CD8-positive, alpha-beta memory T cell (primary cell): ENCODE results near the gene GMDS. TPM values are rescaled to one million over a fixed set of nuclear protein-coding genes. Genes with fewer than 3 reads are reported as not detected.
A peak's percentile ranks its signal among the peaks of the same experiment; 100 is the strongest.

ENCODE experiments used
- CTCF ChIA-PET: fragments of 350-600 bp; sonication (Branson Sonifier 250); formaldehyde crosslinking; loops from one replicate; lab custom pipeline; 2021; ENCODE audit warnings: antibody characterized with exemption; lab: Charles Lee
- POLR2A ChIA-PET: fragments of 350-600 bp; sonication (Branson Sonifier 250); formaldehyde crosslinking; loops from one replicate; lab custom pipeline; 2021; ENCODE audit warnings: antibody characterized with exemption; lab: Charles Lee
- DNase-seq, 5 donors: peaks; one replicate each; pipeline versions ENCODE4 v3.0.0 to v3.0.0-alpha.2; 2020 to 2022; ENCODE audit warnings: mixed read lengths in 1 of 5
- H3K27ac ChIP-seq: one replicate; pipeline ENCODE4 v1.7.0; 2013; ENCODE audit warnings: low read depth, mild to moderate bottlenecking, low read length, moderate library complexity
- H3K27me3 ChIP-seq: 2 replicates; pipeline ENCODE4 v1.7.0; 2013; ENCODE audit warnings: low read length, mild to moderate bottlenecking; ENCODE audit not compliant: insufficient read depth, poor library complexity, severe bottlenecking
- H3K36me3 ChIP-seq: 2 replicates; pipeline ENCODE4 v1.7.0; 2013; ENCODE audit warnings: mild to moderate bottlenecking, low read length, moderate library complexity; ENCODE audit not compliant: insufficient read depth
- H3K4me1 ChIP-seq: 2 replicates; pipeline ENCODE4 v1.7.0; 2013; ENCODE audit warnings: mild to moderate bottlenecking, low read length, moderate library complexity; ENCODE audit not compliant: insufficient read depth
- H3K4me3 ChIP-seq: 2 replicates; pipeline ENCODE4 v1.7.0; 2013; ENCODE audit warnings: mild to moderate bottlenecking, low read length
- H3K9me3 ChIP-seq: 2 replicates; pipeline ENCODE4 v1.7.0; 2013; ENCODE audit warnings: mild to moderate bottlenecking, low read length
- H3K27ac Mint-ChIP-seq, 8 donors: one replicate each; pipeline ENCODE4 v1.8.0; 2020 to 2021; ENCODE audit warnings: mixed read lengths in 8 of 8, mild to moderate bottlenecking in 6 of 8, inconsistent platforms in 3 of 8, moderate library complexity in 3 of 8
- H3K27me3 Mint-ChIP-seq, 2 donors: one replicate each; pipeline ENCODE4 v1.8.0; 2020 to 2021; ENCODE audit warnings: mixed read lengths in 2 of 2, mild to moderate bottlenecking in 1 of 2, moderate library complexity in 1 of 2
- H3K36me3 Mint-ChIP-seq, 3 donors: one replicate each; pipeline ENCODE4 v1.8.0; 2020 to 2021; ENCODE audit warnings: mixed read lengths in 3 of 3, inconsistent platforms in 1 of 3, mild to moderate bottlenecking in 1 of 3
- H3K4me1 Mint-ChIP-seq, 3 donors: one replicate each; pipeline ENCODE4 v1.8.0; 2020 to 2021; ENCODE audit warnings: mixed read lengths in 3 of 3, inconsistent platforms in 1 of 3, mild to moderate bottlenecking in 1 of 3
- H3K4me3 Mint-ChIP-seq, 7 donors: one replicate each; pipeline ENCODE4 v1.8.0; 2020 to 2021; ENCODE audit warnings: mixed read lengths in 7 of 7, mild to moderate bottlenecking in 6 of 7, moderate library complexity in 4 of 7, inconsistent platforms in 2 of 7
- H3K9me3 Mint-ChIP-seq, 5 donors: one replicate each; pipeline ENCODE4 v1.8.0; 2020 to 2022; ENCODE audit warnings: mixed read lengths in 5 of 5, mild to moderate bottlenecking in 3 of 5, moderate library complexity in 2 of 5, inconsistent platforms in 1 of 5
- polyA plus RNA-seq: library from polyadenylated mRNA; unstranded; fragments of 300-500 nt; fragmentation: Illumina TruSeq; gene quantifications from one replicate; pipeline ENCODE4 v1.2.3, GENCODE V29; 2021
- total RNA-seq, 2 experiments: library from RNA; stranded (reverse); gene quantifications; one replicate each; pipeline ENCODE4 v1.2.3, GENCODE V29; 2021

The GMDS gene
- total and polyA plus RNA-seq, 3 experiments from 2014 or later: 16.4 to 33.4 (median 28.6) TPM

GRCh38 chr6:2047855-2048254, 197.6 kb downstream of the GMDS start:
- H3K4me3 ChIP-seq: no peak overlapping the region
- no peak for DNase-seq
- no peaks in the 10 kb centered on the region for H3K36me3 ChIP-seq
- CTCF ChIA-PET: no interaction called here
- no peak overlapping the region for H3K4me3 Mint-ChIP-seq
- peaks cover 0 to 2% of the 10 kb centered on the region in 2 donors for H3K27me3 Mint-ChIP-seq
- H3K4me1 ChIP-seq: no peaks in the 10 kb centered on the region
- no peak overlapping the region for H3K27ac ChIP-seq
- H3K9me3 ChIP-seq: no peaks in the 10 kb centered on the region
- peaks cover 0 to 10% (median 2%) of the 10 kb centered on the region in 5 donors for H3K9me3 Mint-ChIP-seq
- POLR2A ChIA-PET: no interaction called here
- H3K27ac Mint-ChIP-seq: no peak overlapping the region
- no peaks in the 10 kb centered on the region for H3K4me1 Mint-ChIP-seq
- H3K36me3 Mint-ChIP-seq: peaks cover 2 to 38% (median 8%) of the 10 kb centered on the region in 3 donors
- no peaks in the 10 kb centered on the region for H3K27me3 ChIP-seq

DNA sequence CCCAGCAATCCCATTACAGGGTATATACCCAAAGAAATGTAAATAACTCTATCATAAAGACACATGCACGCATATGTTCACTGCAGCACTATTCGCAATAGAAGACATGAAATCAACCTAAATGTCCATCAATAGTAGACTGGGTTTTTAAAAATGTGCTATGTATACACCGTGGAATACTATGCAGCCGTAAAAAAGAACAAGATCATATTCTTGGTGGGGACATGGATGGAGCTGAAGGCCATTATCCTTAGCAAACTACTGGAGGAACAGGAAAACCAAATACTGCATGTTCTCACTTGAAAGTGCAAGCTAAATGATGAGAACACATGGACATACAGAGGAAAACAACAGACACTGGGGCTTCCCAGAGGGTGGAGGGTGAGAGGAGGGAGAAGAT, 201.2 kb downstream of the GMDS start:
- CTCF ChIA-PET: no interaction called here
- no peak for DNase-seq

GRCh38 chr6:2042956-2043648, 202.3 kb downstream of the GMDS start:
- Mint-ChIP-seq H3K4me3 (no peak overlapping the region), H3K27ac (no peak overlapping the region), H3K36me3 (peaks cover 2 to 7% (median 5%) of the 10 kb centered on the region in 3 donors), H3K9me3 (peaks cover 0 to 7% (median 0%) of the 10 kb centered on the region in 5 donors), H3K27me3 (peaks cover 0 to 2% of the 10 kb centered on the region in 2 donors), H3K4me1 (peaks cover 11 to 18% (median 16%) of the 10 kb centered on the region in 3 donors)
- no peak for DNase-seq
- Histone ChIP-seq H3K27me3 (no peaks in the 10 kb centered on the region), H3K36me3 (no peaks in the 10 kb centered on the region), H3K9me3 (no peaks in the 10 kb centered on the region), H3K27ac (no peak overlapping the region), H3K4me1 (peaks cover 10% of the 10 kb centered on the region), H3K4me3 (no peak overlapping the region)
- POLR2A ChIA-PET: no interaction called here
- CTCF ChIA-PET: no interaction called here

More for the DNA sequence above, 201.2 kb downstream of the GMDS start:
- H3K27me3 ChIP-seq: no peaks in the 10 kb centered on the region
- no peaks in the 10 kb centered on the region for H3K36me3 ChIP-seq
- peaks cover 0 to 8% (median 5%) of the 10 kb centered on the region in 3 donors for H3K4me1 Mint-ChIP-seq
- H3K4me3 ChIP-seq: no peak overlapping the region
- H3K27me3 Mint-ChIP-seq: peaks cover 0 to 2% of the 10 kb centered on the region in 2 donors
- H3K9me3 Mint-ChIP-seq: peaks cover 0 to 7% (median 0%) of the 10 kb centered on the region in 5 donors
- H3K27ac Mint-ChIP-seq: no peak overlapping the region
- H3K27ac ChIP-seq: no peak overlapping the region
- H3K4me1 ChIP-seq: no peaks in the 10 kb centered on the region
- H3K36me3 Mint-ChIP-seq: peaks cover 2 to 11% (median 5%) of the 10 kb centered on the region in 3 donors
- POLR2A ChIA-PET: no interaction called here
- H3K9me3 ChIP-seq: no peaks in the 10 kb centered on the region
- no peak overlapping the region for H3K4me3 Mint-ChIP-seq

GRCh38 chr6:2038092-2038491, 207.3 kb downstream of the GMDS start:
- Mint-ChIP-seq H3K27ac (peak overlapping the region in 5 of 8 donors; percentile 1 to 72 (median 20)), H3K36me3 (peaks cover 0 to 5% (median 0%) of the 10 kb centered on the region in 3 donors), H3K27me3 (no peaks in the 10 kb centered on the region), H3K4me3 (peak overlapping the region in 6 of 7 donors; percentile 41 to 69 (median 52)), H3K4me1 (peaks cover 22 to 29% (median 28%) of the 10 kb centered on the region in 3 donors), H3K9me3 (no peaks in the 10 kb centered on the region)
- H3K9me3 ChIP-seq: no peaks in the 10 kb centered on the region
- H3K27me3 ChIP-seq: no peaks in the 10 kb centered on the region
- no peaks in the 10 kb centered on the region for H3K36me3 ChIP-seq
- no peak overlapping the region for H3K4me3 ChIP-seq
- CTCF ChIA-PET: no interaction called here
- H3K27ac ChIP-seq: no peak overlapping the region
- H3K4me1 ChIP-seq: peaks cover 21% of the 10 kb centered on the region
- POLR2A ChIA-PET: no interaction called here
- DNase-seq: peak in 3 of 5 donors; percentile 5 to 45 (median 33)

DNA sequence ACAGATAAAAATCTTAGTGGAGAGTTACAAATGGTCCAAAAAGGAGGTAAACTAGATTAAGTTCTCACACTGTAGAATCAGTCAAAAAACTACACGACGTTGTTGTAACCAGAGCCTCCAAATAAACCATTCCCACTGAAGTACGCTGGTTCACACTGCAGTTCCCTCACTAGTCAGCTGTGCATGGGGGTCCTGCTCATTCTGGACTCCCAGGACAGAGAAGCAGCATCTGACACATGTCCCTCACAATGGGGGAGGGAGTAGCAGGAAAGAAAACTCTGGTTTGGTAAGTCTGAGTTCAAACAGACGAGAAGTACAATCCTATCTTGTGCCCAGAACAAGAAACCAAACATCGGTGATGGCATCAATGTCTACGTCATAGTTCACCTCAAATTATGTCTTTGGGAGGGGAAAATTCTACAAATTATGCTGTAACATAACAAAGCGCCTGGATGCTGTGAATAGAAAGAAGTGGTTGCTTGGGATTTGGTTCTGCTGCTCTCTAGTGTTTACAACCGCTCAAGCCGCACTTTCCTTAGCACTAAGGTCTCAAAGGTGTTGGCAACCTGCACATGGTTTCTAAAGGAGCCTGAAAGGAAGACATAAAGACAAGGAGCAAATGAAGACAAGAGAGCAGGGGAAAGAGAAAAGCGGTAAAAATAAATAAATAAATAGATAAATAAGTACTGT, 208.0 kb downstream of the GMDS start:
- H3K36me3 Mint-ChIP-seq: peaks cover 0 to 5% (median 0%) of the 10 kb centered on the region in 3 donors
- H3K27ac Mint-ChIP-seq: peak overlapping the region in 4 of 8 donors; percentile 15 to 69 (median 43)
- peaks cover 22 to 29% (median 28%) of the 10 kb centered on the region in 3 donors for H3K4me1 Mint-ChIP-seq
- no peaks in the 10 kb centered on the region for H3K9me3 Mint-ChIP-seq
- peak in 1 of 5 donors; percentile 0 for DNase-seq
- H3K4me3 Mint-ChIP-seq: peak overlapping the region in 1 of 7 donors; percentile 69
- CTCF ChIA-PET: no interaction called here
- Histone ChIP-seq H3K27me3 (no peaks in the 10 kb centered on the region), H3K4me3 (no peak overlapping the region), H3K27ac (no peak overlapping the region), H3K36me3 (no peaks in the 10 kb centered on the region), H3K9me3 (no peaks in the 10 kb centered on the region), H3K4me1 (peaks cover 21% of the 10 kb centered on the region)
- no peaks in the 10 kb centered on the region for H3K27me3 Mint-ChIP-seq
- POLR2A ChIA-PET: no interaction called here

GRCh38 chr6:2036710-2037023, 208.7 kb downstream of the GMDS start:
- ChIA-PET CTCF (no interaction called here), POLR2A (no interaction called here)
- no peaks in the 10 kb centered on the region for H3K9me3 ChIP-seq
- no peaks in the 10 kb centered on the region for H3K27me3 Mint-ChIP-seq
- H3K9me3 Mint-ChIP-seq: no peaks in the 10 kb centered on the region
- H3K4me1 Mint-ChIP-seq: peaks cover 22 to 29% (median 28%) of the 10 kb centered on the region in 3 donors
- no peaks in the 10 kb centered on the region for H3K36me3 ChIP-seq
- H3K4me1 ChIP-seq: peaks cover 21% of the 10 kb centered on the region
- no peak overlapping the region for H3K4me3 ChIP-seq
- H3K27me3 ChIP-seq: no peaks in the 10 kb centered on the region
- peak overlapping the region in 1 of 7 donors; percentile 16 for H3K4me3 Mint-ChIP-seq
- no peak overlapping the region for H3K27ac ChIP-seq
- peaks cover 0 to 5% (median 0%) of the 10 kb centered on the region in 3 donors for H3K36me3 Mint-ChIP-seq
- no peak overlapping the region for H3K27ac Mint-ChIP-seq
- DNase-seq: no peak

DNA sequence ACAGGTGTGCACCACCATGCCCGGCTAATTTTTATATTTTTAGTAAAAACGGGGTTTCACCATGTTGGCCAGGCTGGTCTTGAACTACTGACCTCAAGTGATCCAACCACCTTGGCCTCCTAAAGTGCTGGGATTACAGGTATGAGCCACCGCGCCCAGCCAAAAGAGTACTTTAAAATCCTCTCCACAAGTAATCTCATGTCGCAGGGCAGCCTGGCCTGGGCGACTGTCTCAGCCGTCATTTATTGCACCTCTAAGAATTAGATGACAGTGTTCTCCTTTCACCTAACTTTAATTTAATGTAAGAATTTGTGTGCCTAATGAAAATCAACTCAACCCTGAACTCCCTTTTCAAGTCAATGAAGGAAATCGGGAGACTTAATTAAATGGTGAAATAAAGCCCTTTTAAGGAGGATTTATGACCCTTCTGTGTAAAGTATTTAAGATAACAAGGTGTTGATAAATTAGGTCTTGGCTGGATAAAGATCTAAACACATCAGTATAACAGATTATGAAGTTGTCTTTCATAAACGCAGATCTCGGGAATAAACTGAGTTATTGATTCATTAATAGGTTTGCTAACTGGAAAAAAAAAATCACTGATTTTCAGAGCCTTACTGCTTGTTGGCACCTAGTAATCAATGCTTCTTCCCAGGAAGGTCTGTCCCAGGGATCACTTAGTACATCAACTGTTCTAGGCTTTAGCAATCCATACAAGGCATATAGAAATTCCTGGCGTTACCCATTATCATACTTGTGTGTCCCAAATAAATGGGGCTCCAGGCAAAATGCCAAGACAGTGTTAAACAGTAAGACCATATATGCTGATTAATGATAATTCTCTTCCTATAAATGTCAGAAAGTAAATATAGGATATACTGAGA, 209.3 kb downstream of the GMDS start:
- ChIA-PET CTCF (no interaction called here), POLR2A (no interaction called here)
- DNase-seq: no peak
- Mint-ChIP-seq H3K4me1 (peaks cover 22 to 29% (median 28%) of the 10 kb centered on the region in 3 donors), H3K27ac (no peak overlapping the region), H3K4me3 (no peak overlapping the region), H3K36me3 (peaks cover 0 to 5% (median 0%) of the 10 kb centered on the region in 3 donors), H3K9me3 (no peaks in the 10 kb centered on the region), H3K27me3 (no peaks in the 10 kb centered on the region)
- no peaks in the 10 kb centered on the region for H3K36me3 ChIP-seq
- H3K9me3 ChIP-seq: no peaks in the 10 kb centered on the region
- H3K27me3 ChIP-seq: no peaks in the 10 kb centered on the region
- H3K4me3 ChIP-seq: no peak overlapping the region
- peaks cover 21% of the 10 kb centered on the region for H3K4me1 ChIP-seq
- H3K27ac ChIP-seq: no peak overlapping the region
